ENCODE data around the gene LILRA1. TPM values are rescaled to one million over a fixed set of nuclear protein-coding genes. Genes with fewer than 3 reads are reported as not detected.
"Not testable (repeated sequence)": the region's sequence is repeated elsewhere in the genome, so short reads cannot be mapped to it uniquely, and the experiment has no call there.

LILRA1 gene
- total RNA-seq, 2 experiments from 2014 or later = not detected

DNA sequence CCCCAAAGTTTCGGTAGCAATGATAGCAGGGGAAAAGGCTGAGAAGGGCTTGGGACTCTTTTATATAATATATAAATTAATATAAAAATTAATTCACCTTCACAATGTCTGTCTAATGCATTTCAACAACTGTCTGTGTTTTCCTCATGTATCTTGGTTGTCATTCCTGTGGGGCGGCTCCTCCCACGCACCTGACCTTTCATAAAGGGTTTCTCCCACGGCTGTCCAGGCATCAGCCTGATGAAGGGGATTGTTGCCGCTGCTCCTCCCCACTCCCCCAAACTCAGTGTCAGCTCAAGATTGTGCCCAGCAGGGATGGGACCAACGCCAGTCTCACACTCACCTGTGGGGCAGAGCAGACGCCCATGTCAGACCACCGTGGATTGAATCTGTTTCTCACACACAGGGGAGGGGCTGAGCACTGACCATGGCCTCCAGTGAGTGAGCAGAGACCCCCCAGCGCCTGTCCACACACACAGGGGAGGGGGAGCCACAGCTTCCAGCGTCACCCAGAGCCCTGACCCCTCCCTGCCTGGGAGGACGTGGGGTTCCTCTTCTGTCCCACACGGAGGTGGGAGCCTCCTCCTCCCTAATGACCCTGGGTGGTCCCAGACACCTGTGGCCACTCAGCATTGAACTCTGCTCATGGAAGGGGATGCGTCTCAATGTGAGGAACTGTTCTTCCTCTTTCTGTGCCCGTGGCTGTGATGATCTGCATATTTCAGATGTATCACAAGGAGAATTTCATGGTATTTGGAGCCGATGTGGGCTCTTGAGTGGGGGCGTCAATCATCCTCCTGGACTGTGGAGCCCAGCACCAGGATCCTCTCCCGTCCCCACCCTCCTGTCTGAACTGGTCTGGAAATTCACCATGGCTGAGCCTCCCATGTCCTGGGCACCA is 21.5 kb upstream of the LILRA1 start:
- peaks cover 35% of the 10 kb centered on the region for H3K27me3 Mint-ChIP-seq
- H3K36me3 Mint-ChIP-seq; H3K27ac Mint-ChIP-seq; ATAC-seq (ENCODE audit: low read depth); POLR2A ChIA-PET; H3K4me3 Mint-ChIP-seq; H3K9me3 Mint-ChIP-seq; DNase-seq: not testable (repeated sequence)
- peaks cover 15% of the 10 kb centered on the region for H3K4me1 Mint-ChIP-seq

DNA sequence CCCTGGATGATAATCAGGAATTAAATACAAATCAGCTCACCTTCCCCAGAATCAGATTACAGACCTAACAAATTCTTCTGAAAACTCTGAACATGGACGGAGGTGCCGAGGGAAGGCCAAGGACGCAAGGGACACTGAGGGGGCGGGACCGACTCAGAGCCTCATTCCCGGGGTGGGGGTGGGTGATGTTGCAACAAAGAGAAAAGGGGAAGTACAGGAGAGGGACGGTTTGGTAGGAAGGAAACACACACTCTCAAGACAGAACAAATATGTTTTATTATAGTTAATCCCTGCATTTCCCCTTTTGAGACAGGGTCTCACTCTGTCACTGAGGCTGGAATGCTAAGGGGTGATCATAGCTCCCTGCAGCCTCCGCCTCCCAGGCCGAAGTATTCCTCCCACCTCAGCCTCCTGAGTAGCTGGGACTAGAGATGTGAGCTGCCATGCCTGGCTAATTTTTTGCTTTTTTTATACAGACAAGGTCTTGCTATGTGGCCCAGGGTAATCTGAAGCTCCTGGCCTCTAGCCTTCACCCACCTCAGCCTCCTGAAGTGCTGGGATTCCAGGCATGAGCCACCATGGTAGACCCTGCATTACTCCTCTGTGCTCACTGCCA is 20.6 kb upstream of the LILRA1 start:
- POLR2A ChIA-PET = no interaction called here
- H3K36me3 Mint-ChIP-seq = no peaks in the 10 kb centered on the region
- peak overlapping the region; percentile 49 for H3K27ac Mint-ChIP-seq
- no peaks in the 10 kb centered on the region for H3K9me3 Mint-ChIP-seq
- H3K4me3 Mint-ChIP-seq = no peak overlapping the region
- DNase-seq (no peak), ATAC-seq (ENCODE audit: low read depth) (no peak)
- H3K4me1 Mint-ChIP-seq = peaks cover 12% of the 10 kb centered on the region
- peaks cover 28% of the 10 kb centered on the region for H3K27me3 Mint-ChIP-seq

DNA sequence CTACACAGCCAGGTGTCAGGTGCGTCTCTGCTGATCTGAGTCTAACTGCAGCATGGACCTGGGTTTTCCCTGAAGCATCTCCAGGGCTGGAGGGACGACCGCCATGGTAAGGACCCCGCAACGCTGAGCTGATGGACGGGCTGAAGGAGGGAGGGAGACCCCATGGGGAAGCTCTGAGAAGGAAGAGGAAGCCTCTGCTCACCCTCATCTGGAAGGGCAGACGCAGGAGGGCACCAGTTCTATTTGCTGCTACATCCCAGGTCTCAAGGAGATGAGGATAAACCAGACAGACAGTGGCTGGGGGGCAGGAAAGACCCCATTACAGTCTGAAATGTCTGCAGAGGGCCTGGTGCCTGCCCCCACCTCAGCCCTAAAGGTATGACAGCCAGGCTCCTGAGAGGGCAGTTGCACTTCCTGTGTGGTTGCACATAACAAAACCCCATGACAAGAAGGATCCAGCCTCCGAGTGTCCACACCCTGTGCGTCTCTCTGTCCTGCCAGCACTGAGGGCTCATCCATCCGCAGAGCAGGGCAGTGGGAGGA is 20.0 kb upstream of the LILRA1 start, which contains the start of gene LILRA2:
LILRA2 (plus strand) TSS at position 461 of the 543 bp plus-strand sequence. CDS start 89 bp downstream, outside the sequence.
- ATAC-seq (ENCODE audit: low read depth) = no peak
- POLR2A ChIA-PET = no interaction called here
- peaks cover 11% of the 10 kb centered on the region for H3K4me1 Mint-ChIP-seq
- no peaks in the 10 kb centered on the region for H3K36me3 Mint-ChIP-seq
- peaks cover 25% of the 10 kb centered on the region for H3K27me3 Mint-ChIP-seq
- no peak for DNase-seq
- H3K4me3 Mint-ChIP-seq = no peak within 1 kb of the TSS
- no peaks in the 10 kb centered on the region for H3K9me3 Mint-ChIP-seq
- peak within 1 kb of the TSS; percentile 49 for H3K27ac Mint-ChIP-seq

DNA sequence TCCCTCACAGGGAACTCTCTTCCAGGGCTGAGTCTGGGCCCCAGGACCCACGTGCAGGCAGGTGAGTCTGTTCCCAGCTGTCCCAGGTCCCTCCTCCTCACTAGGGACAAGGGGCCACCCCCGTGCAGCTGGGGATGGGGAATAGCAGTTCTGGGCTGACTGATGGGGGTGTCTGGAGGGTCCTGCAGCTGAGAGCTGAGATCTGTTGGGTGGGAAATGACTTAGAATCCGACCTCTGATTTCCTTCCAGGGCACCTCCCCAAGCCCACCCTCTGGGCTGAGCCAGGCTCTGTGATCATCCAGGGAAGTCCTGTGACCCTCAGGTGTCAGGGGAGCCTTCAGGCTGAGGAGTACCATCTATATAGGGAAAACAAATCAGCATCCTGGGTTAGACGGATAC is 19.4 kb upstream of the LILRA1 start:
- DNase-seq = no peak
- no peaks in the 10 kb centered on the region for H3K36me3 Mint-ChIP-seq
- H3K27ac Mint-ChIP-seq = no peak overlapping the region
- no peaks in the 10 kb centered on the region for H3K9me3 Mint-ChIP-seq
- H3K4me1 Mint-ChIP-seq = peaks cover 7% of the 10 kb centered on the region
- peaks cover 22% of the 10 kb centered on the region for H3K27me3 Mint-ChIP-seq
- H3K4me3 Mint-ChIP-seq = no peak overlapping the region
- POLR2A ChIA-PET = no interaction called here
- no peak for ATAC-seq (ENCODE audit: low read depth)

DNA sequence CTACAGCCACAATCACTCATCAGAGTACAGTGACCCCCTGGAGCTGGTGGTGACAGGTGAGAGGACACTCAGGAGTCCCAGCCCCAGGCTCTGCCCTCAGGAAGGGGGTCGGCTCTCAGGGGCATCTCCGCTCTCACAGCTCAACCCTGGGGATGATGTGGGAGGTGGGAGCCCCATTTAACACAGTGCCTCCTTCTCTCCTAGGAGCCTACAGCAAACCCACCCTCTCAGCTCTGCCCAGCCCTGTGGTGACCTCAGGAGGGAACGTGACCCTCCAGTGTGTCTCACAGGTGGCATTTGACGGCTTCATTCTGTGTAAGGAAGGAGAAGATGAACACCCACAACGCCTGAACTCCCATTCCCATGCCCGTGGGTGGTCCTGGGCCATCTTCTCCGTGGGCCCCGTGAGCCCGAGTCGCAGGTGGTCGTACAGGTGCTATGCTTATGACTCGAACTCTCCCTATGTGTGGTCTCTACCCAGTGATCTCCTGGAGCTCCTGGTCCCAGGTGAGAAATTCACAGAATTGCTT is 18.8 kb upstream of the LILRA1 start:
- no peak for DNase-seq
- no peak overlapping the region for H3K4me3 Mint-ChIP-seq
- H3K9me3 Mint-ChIP-seq = no peaks in the 10 kb centered on the region
- no peak overlapping the region for H3K27ac Mint-ChIP-seq
- POLR2A ChIA-PET = no interaction called here
- peaks cover 19% of the 10 kb centered on the region for H3K27me3 Mint-ChIP-seq
- H3K4me1 Mint-ChIP-seq = peaks cover 7% of the 10 kb centered on the region
- no peak for ATAC-seq (ENCODE audit: low read depth)
- H3K36me3 Mint-ChIP-seq = no peaks in the 10 kb centered on the region

DNA sequence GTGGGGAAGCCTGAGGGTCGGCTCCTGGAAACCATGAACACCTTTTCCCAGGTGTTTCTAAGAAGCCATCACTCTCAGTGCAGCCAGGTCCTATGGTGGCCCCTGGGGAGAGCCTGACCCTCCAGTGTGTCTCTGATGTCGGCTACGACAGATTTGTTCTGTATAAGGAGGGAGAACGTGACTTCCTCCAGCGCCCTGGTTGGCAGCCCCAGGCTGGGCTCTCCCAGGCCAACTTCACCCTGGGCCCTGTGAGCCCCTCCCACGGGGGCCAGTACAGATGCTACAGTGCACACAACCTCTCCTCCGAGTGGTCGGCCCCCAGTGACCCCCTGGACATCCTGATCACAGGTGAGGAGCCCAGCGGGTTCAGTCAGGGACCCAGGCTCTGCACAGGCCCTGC is 18.2 kb upstream of the LILRA1 start:
- H3K4me3 Mint-ChIP-seq; DNase-seq; POLR2A ChIA-PET; H3K9me3 Mint-ChIP-seq; H3K36me3 Mint-ChIP-seq; H3K27ac Mint-ChIP-seq; ATAC-seq (ENCODE audit: low read depth); H3K4me1 Mint-ChIP-seq: not testable (repeated sequence)
- H3K27me3 Mint-ChIP-seq = peaks cover 19% of the 10 kb centered on the region

DNA sequence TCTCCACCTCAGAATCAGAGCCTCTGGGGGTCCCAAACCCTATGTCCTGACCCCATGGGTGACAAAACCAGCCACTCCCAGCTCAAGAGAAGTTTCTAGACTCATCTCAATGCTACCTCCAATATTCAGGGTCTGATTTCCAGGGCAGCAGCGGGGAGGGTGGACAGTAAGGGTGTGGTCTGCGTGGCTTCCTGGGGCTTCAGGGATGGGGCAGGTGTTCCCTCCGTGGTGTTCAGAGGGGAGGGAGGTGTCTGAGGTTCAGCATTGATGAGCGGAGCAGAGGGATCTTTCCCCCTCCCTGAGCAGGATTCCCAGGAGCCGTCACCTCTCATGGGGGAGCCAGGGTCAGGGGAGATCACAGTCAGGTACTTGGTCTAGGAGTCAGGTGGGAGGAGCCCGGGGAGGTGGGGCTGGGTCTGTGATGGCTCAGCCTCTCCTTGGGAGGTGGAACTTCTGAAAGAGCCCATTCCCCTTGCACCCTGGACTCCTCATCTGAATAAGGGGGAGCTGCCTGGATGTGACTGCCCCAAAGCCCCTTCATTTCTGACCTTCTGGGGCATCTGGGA is 16.9 kb upstream of the LILRA1 start:
- Mint-ChIP-seq H3K4me1 (peaks cover 7% of the 10 kb centered on the region), H3K36me3 (no peaks in the 10 kb centered on the region), H3K9me3 (no peaks in the 10 kb centered on the region), H3K27me3 (peaks cover 15% of the 10 kb centered on the region), H3K27ac (no peak overlapping the region), H3K4me3 (no peak overlapping the region)
- DNase-seq (no peak), ATAC-seq (ENCODE audit: low read depth) (no peak)
- POLR2A ChIA-PET = no interaction called here

DNA sequence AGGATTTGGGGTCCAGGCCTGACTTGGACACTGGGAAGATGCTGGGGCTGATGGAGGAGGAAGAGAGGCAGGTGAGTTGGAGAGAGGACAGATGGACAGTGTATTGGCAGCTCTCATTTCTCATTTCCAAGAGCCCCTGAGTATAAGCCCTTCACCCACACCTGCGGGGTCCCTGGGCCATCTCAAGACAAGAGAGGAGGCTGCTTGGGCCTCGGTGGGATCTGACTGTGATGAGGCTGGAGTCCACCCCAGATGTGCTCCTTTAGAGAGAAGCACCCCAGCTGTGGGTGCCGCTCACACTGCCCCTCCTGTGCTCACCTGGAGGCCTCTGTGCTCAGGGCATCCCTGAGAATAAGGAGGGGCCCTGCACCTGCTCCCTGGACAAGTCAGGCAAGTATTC is 16.1 kb upstream of the LILRA1 start:
- DNase-seq (no peak), ATAC-seq (ENCODE audit: low read depth) (no peak)
- peak overlapping the region; percentile 59 for H3K27ac Mint-ChIP-seq
- no peaks in the 10 kb centered on the region for H3K9me3 Mint-ChIP-seq
- H3K27me3 Mint-ChIP-seq = peaks cover 15% of the 10 kb centered on the region
- no peak overlapping the region for H3K4me3 Mint-ChIP-seq
- H3K36me3 Mint-ChIP-seq = no peaks in the 10 kb centered on the region
- peaks cover 7% of the 10 kb centered on the region for H3K4me1 Mint-ChIP-seq
- POLR2A ChIA-PET = no interaction called here

DNA sequence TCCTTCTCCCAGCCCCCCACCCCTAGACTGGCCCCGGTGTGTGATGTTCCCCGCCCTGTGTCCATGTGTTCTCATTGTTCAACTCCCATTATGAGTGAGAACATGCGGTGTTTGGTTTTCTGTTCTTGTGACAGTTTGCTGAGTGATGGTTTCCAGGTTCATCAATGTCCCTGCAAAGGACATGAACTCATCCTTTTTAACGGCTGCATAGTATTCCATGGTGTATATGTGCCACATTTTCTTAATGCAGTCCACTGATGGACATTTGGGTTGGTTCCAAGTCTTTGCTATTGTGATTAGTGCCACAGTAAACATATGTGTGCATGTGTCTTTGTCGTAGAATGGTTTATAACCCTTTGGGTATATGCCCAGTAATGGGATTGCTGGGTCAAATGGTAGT is 15.2 kb upstream of the LILRA1 start:
- H3K4me3 Mint-ChIP-seq; H3K36me3 Mint-ChIP-seq; ATAC-seq (ENCODE audit: low read depth); H3K27ac Mint-ChIP-seq; H3K4me1 Mint-ChIP-seq; DNase-seq; H3K9me3 Mint-ChIP-seq; POLR2A ChIA-PET: not testable (repeated sequence)
- H3K27me3 Mint-ChIP-seq = peaks cover 15% of the 10 kb centered on the region

DNA sequence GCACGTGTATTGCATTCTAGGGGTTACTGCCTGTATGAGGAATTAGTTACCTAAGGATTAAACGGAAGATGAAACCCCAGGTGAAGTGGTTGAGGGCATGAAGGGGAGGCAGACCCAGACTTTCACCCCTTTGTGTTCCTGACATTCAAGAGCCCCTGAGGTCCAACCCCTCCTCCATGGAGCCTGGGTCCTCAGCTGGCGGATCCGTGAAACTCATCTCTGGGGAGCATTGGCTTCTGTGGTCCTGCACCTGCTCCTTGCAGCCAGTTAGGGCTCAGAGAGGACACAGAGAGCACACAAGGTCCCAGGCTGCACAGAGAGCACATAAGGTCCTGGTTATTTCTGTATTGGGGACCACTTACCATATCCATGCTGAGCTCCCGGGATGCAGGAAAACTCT is 7.0 kb upstream of the LILRA1 start:
- no peak for DNase-seq
- no peaks in the 10 kb centered on the region for H3K4me1 Mint-ChIP-seq
- H3K36me3 Mint-ChIP-seq = no peaks in the 10 kb centered on the region
- no peak for ATAC-seq (ENCODE audit: low read depth)
- H3K4me3 Mint-ChIP-seq = no peak overlapping the region
- no peaks in the 10 kb centered on the region for H3K9me3 Mint-ChIP-seq
- peaks cover 19% of the 10 kb centered on the region for H3K27me3 Mint-ChIP-seq
- POLR2A ChIA-PET = no interaction called here
- H3K27ac Mint-ChIP-seq = no peak overlapping the region

DNA sequence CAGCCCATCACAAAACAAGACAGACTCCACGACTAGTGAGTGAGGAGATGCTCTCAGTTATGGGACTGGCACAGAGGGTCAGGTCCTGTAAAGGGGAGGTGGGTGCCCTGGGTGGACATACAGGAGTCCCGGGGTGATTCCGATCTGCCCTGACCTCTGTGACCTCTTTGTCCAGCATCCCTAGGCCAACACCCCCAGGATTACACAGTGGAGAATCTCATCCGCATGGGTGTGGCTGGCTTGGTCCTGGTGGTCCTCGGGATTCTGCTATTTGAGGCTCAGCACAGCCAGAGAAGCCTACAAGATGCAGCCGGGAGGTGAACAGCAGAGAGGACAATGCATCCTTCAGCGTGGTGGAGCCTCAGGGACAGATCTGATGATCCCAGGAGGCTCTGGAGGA is 6.4 kb upstream of the LILRA1 start:
- H3K9me3 Mint-ChIP-seq = no peaks in the 10 kb centered on the region
- H3K27me3 Mint-ChIP-seq = peaks cover 19% of the 10 kb centered on the region
- no peak overlapping the region for H3K27ac Mint-ChIP-seq
- no peak for DNase-seq
- H3K36me3 Mint-ChIP-seq = no peaks in the 10 kb centered on the region
- H3K4me1 Mint-ChIP-seq = no peaks in the 10 kb centered on the region
- POLR2A ChIA-PET = no interaction called here
- no peak for ATAC-seq (ENCODE audit: low read depth)
- no peak overlapping the region for H3K4me3 Mint-ChIP-seq

DNA sequence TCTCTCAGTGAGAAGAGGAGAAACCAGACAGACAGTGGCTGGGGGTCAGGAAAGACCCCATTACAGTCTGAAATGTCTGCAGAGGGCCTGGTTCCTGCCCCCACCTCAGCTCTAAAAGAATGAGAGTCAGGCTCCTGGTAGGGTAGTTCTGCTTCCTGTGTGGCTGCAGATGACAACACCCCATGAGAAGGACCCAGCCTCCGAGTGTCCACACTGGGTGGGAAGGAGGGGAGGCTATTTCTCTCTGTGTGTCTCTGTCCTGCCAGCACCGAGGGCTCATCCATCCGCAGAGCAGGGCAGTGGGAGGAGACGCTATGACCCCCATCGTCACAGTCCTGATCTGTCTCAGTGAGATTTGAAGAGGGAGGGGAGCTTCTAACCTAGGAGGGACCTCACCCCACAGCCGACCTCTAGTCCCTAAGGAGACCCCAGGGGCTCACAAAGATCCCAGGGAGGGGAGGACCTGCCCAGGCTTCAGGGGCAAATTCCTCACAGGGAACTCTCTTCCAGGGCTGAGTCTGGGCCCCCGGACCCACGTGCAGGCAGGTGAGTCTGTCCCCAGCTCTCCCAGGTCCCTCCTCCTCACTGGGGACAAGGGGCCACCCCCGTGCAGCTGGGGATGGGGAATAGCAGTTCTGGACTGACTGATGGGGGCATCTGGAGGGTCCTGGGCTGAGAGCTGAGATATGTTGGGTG is 647 bp downstream of the LILRA1 start:
- H3K27me3 Mint-ChIP-seq = peaks cover 13% of the 10 kb centered on the region
- H3K36me3 Mint-ChIP-seq; H3K27ac Mint-ChIP-seq; H3K9me3 Mint-ChIP-seq; ATAC-seq (ENCODE audit: low read depth); POLR2A ChIA-PET; H3K4me1 Mint-ChIP-seq; DNase-seq; H3K4me3 Mint-ChIP-seq: not testable (repeated sequence)

DNA sequence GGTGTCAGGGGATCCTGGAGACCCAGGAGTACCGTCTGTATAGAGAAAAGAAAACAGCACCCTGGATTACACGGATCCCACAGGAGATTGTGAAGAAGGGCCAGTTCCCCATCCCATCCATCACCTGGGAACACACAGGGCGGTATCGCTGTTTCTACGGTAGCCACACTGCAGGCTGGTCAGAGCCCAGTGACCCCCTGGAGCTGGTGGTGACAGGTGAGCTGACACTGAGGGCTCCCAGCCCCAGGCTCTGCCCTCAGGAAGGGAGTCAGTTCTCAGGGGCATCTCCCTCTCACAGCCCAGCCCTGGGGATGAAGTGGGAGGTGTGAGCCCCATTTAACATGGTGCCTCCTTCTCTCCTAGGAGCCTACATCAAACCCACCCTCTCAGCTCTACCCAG is 1.3 kb downstream of the LILRA1 start:
- no peak overlapping the region for H3K4me3 Mint-ChIP-seq
- H3K9me3 Mint-ChIP-seq = no peaks in the 10 kb centered on the region
- ATAC-seq (ENCODE audit: low read depth) (no peak), DNase-seq (no peak)
- H3K27me3 Mint-ChIP-seq = peaks cover 10% of the 10 kb centered on the region
- no peaks in the 10 kb centered on the region for H3K36me3 Mint-ChIP-seq
- no peaks in the 10 kb centered on the region for H3K4me1 Mint-ChIP-seq
- no peak overlapping the region for H3K27ac Mint-ChIP-seq
- POLR2A ChIA-PET = no interaction called here
